ENCODE data around the gene PXT1.

GRCh38 chr6:36376742-36377141 is 65.9 kb downstream of the PXT1 start:
- TF ChIP-seq, protein P1, sequence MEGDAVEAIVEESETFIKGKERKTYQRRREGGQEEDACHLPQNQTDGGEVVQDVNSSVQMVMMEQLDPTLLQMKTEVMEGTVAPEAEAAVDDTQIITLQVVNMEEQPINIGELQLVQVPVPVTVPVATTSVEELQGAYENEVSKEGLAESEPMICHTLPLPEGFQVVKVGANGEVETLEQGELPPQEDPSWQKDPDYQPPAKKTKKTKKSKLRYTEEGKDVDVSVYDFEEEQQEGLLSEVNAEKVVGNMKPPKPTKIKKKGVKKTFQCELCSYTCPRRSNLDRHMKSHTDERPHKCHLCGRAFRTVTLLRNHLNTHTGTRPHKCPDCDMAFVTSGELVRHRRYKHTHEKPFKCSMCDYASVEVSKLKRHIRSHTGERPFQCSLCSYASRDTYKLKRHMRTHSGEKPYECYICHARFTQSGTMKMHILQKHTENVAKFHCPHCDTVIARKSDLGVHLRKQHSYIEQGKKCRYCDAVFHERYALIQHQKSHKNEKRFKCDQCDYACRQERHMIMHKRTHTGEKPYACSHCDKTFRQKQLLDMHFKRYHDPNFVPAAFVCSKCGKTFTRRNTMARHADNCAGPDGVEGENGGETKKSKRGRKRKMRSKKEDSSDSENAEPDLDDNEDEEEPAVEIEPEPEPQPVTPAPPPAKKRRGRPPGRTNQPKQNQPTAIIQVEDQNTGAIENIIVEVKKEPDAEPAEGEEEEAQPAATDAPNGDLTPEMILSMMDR (IDR thresholded peaks at IDR 0.05) = no peak
- TF ChIP-seq POLR2A (IDR thresholded peaks at IDR 0.05) = no peak
